Stomach (tissue), 4 donors: ENCODE data around the gene LSR.

Experiments used
- CTCF ChIP-seq, 7 experiments: fragments of 450-650 bp in 4 of 7; fragments of 200-600 bp in 3 of 7; sonication (generic) in 3 of 7; IDR thresholded peaks; one replicate each; pipeline ENCODE4 v1.5.1; 2016 to 2019; ENCODE audit warnings: antibody characterized with exemption in 7 of 7, control low read depth in 2 of 7, mild to moderate bottlenecking in 1 of 7
- POLR2A ChIP-seq, 4 donors: fragments of 450-650 bp; IDR thresholded peaks; one replicate each; pipeline ENCODE4 v1.6.1; 2016; ENCODE audit warnings: antibody characterized with exemption in 4 of 4, control low read depth in 2 of 4, mild to moderate bottlenecking in 1 of 4, moderate library complexity in 1 of 4

DNA sequence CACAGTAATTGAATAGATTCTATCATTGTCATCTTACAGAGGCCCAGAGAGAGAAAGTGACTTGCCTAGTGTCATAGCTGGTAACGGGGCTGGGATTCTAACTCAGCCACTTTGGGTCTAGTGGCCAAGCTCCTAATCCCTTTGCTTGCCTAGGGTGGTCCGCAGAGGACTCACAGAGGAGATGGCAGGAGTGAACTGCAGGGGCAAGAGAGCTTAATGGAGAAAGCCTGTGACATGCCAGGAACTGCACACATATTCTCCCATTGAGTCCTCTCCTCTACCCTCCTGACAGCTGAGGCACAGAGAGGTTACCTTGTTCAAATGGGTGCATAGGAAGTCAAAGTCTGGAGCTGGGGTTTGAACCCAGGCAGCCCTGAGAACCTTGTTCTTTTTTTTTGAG lies 2.7 kb downstream of the LSR start:
- TF ChIP-seq CTCF (IDR thresholded peaks at IDR 0.05), result no peak
- no peak for TF ChIP-seq POLR2A (IDR thresholded peaks at IDR 0.05)
